ENCODE results near the gene NLRP1.
"Not testable (repeated sequence)": the region's sequence is repeated elsewhere in the genome, so short reads cannot be mapped to it uniquely, and the experiment has no call there.

Gene NLRP1

DNA sequence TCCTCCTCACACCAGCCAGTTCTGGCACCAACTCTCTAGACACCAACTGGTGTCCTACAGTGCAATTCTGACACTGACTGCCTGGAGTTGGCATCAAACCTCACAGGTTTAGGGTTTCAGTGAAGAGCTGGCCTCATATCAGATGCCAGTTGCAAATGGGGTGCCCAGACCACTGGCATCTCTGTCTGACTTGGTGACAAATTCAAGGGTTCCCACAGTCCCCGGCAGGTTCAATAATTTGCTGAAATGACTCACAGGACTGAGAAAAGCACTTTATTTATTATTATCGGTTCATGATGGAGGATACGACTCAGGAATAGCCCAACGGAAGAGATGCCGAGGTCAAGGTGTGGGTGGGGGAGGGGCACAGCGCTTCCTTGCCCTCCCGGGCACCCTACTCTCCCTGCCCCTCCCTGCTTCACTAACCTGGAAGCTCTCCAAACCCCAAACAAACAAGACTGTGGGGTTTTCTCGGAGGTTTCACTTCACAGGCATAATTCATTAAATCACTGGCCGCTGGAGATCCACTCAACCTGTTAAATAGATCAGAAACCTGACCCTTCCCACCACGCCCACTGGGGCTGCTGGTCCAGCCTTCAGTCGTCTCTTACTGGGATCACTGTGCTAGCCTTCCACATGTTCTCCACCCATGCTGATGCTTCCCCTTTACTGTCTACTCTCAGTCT lies 1.7 kb upstream of the NLRP1 start:
- Histone ChIP-seq H3K4me1 (ENCODE audit: control insufficient read depth in 1 of 2, insufficient read depth in 2 of 2, low read length in 2 of 2) (peaks cover 12 to 18% of the 10 kb centered on the region in 2 donors), H3K27me3 (ENCODE audit: low read depth, low read length) (no peaks in the 10 kb centered on the region), H3K4me3 (ENCODE audit: low read depth in 1 of 2, low read length in 2 of 2) (no peak overlapping the region), H3K9me3 (ENCODE audit: control insufficient read depth in 1 of 2, low read length in 2 of 2) (no peaks in the 10 kb centered on the region), H3K27ac (ENCODE audit: low read length) (no peak overlapping the region), H3K36me3 (ENCODE audit: control insufficient read depth in 1 of 2, insufficient read depth in 2 of 2, low read length in 2 of 2) (no peaks in the 10 kb centered on the region)

DNA sequence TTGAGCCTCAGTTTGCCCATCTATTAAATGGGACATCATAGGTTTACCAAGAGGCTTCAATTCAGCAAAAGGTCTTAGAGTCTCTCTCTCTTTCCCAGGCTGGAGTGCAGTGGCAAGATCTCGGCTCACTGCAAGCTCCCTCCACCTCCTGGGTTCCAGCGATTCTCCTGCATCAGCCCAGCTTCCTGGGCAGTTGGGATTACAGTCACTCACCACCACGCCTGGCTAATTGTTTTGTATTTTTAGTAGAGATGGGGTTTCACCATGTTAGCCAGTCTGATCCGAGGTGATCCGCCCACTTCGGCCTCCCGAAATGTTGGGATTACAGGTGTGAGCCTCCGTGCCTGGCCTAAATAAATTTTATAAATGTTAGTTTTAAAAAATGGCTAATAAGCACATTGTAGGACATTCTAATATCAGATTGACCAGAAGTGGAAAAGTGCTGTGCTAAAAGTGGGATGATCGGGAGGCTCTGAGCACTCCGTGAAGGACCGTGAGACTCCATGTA lies 1.0 kb upstream of the NLRP1 start:
- H3K36me3 ChIP-seq (ENCODE audit: control insufficient read depth in 1 of 2, insufficient read depth in 2 of 2, low read length in 2 of 2) = no peaks in the 10 kb centered on the region
- H3K27me3 ChIP-seq (ENCODE audit: low read depth, low read length) = no peaks in the 10 kb centered on the region
- H3K27ac ChIP-seq (ENCODE audit: low read length) = peak overlapping the region; percentile 91
- no peaks in the 10 kb centered on the region for H3K9me3 ChIP-seq (ENCODE audit: control insufficient read depth in 1 of 2, low read length in 2 of 2)
- peaks cover 12 to 18% of the 10 kb centered on the region in 2 donors for H3K4me1 ChIP-seq (ENCODE audit: control insufficient read depth in 1 of 2, insufficient read depth in 2 of 2, low read length in 2 of 2)
- no peak overlapping the region for H3K4me3 ChIP-seq (ENCODE audit: low read depth in 1 of 2, low read length in 2 of 2)

DNA sequence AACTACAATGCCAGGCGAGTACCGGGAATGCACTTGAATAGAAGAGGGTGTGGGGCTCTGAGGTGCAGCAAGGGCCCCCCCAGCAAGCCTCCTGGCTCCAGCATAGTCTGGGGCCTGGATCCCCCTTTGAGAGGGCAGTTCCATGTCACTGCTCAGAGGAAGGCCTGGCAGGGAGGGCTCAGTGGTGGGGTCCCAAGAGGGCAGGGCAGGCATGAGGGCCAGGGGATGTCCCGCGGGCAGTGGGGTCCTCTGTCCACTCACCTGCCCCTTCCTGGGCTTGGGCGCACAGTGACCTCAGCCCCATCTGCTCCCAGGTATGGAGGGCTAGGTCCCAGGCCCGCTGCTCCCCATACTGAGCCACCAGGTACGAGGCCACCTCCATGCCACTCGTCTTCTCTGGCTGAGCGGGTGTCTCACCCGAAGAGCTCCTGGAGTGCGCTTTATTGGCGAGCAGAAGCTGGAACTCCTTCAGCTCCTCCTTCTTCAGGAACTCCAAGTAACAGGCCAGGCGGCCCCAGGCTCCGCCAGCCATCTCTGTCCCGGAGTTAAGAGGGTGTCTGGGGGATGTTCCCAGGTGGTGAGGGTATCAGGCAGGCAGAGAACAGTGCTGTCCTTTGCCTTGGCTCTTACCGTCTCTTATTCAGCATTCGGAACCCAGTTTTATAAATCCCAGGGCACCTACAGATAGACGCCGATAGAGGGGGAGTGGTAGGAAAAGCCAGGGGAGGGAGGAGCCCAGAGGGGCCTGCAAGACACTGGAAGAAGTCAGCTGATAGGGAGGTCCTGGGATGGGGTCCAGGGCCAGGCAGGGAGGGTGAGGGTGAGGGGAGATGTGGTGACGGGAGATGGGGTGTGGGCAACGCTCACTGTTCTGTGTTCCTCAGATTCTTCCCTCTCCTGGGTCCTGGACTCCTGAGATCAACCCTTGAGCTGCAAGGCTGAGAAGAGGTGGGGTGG lies 605 bp downstream of the NLRP1 start:
- H3K4me1 ChIP-seq (ENCODE audit: control insufficient read depth in 1 of 2, insufficient read depth in 2 of 2, low read length in 2 of 2) = peaks cover 12 to 18% of the 10 kb centered on the region in 2 donors
- H3K27ac ChIP-seq (ENCODE audit: low read length) = peak overlapping the region; percentile 91
- peak overlapping the region; percentile 59 to 66 for H3K4me3 ChIP-seq (ENCODE audit: low read depth in 1 of 2, low read length in 2 of 2)
- no peaks in the 10 kb centered on the region for H3K27me3 ChIP-seq (ENCODE audit: low read depth, low read length)
- no peaks in the 10 kb centered on the region for H3K9me3 ChIP-seq (ENCODE audit: control insufficient read depth in 1 of 2, low read length in 2 of 2)
- H3K36me3 ChIP-seq (ENCODE audit: control insufficient read depth in 1 of 2, insufficient read depth in 2 of 2, low read length in 2 of 2) = no peaks in the 10 kb centered on the region

DNA sequence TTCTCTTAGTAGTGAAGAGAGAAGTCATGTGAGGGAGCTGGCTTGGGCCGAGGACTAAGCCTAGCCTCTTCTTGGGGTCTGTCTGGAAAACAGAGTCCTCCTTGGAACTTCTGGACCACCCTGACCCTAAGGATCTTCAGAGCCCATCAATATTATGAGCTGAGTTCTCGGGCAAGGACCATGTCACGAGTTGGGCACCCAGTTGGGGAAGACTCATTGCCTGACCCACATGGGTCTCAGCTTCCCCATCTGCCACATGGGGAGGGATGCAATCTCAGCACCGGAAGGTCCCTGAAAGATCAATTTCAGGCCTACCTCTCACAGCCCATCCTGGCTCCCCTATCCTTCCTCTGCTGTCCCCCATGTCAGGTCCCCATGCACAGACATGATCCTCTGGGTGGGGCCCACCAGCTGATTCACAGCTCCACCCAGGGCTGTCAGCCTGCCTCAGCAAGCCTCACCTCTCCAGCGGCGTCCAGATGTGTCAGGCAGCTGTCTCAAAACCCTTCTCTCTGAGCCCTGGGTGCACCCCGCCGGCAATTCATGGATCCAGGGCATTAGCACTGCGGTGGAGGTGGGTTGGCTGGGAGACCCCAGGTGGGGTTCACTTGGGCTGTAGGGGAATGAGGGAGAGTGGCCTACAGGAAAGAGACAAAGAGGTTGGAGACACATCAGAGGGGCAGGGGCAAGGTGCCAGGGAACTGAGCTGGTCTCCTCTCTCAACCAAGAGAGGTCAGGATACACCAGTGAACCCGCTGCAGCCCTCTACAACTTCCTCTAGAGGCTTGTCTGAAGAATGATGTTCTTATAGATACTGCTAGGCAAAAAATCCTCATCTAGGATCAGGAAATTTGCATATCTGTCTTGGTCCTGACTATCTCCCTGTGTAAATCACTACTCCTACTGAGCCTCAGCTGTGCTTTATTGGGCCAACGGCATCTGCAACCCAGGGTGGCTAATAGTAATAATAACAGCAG lies 1.8 kb downstream of the NLRP1 start:
- Histone ChIP-seq H3K4me3 (ENCODE audit: low read depth in 1 of 2, low read length in 2 of 2) (peak overlapping the region in 1 of 2 donors; percentile 59), H3K36me3 (ENCODE audit: control insufficient read depth in 1 of 2, insufficient read depth in 2 of 2, low read length in 2 of 2) (no peaks in the 10 kb centered on the region), H3K27ac (ENCODE audit: low read length) (no peak overlapping the region)

DNA sequence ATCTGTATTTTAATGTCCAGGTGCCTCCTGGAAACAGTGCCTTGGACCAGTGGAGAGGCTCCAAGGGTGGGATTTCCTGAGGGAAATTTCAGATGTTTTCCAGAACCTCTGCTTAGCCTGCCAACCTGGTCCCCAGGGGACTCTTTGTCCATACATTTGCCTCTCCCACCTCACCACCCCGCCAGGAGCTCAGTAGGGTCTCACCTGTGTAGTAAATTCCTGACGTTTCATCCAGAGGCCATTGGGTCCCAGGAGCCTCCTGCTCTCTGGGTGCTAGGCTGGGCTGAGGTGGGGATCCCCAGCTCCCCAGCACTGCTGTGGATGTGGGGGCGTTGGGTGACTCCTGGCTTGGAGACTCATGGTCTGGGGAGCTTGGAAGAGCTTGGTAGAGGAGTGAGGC lies 2.7 kb downstream of the NLRP1 start:
- no peaks in the 10 kb centered on the region for H3K9me3 ChIP-seq (ENCODE audit: control insufficient read depth in 1 of 2, low read length in 2 of 2)
- no peaks in the 10 kb centered on the region for H3K27me3 ChIP-seq (ENCODE audit: low read depth, low read length)
- no peak overlapping the region for H3K27ac ChIP-seq (ENCODE audit: low read length)
- no peaks in the 10 kb centered on the region for H3K36me3 ChIP-seq (ENCODE audit: control insufficient read depth in 1 of 2, insufficient read depth in 2 of 2, low read length in 2 of 2)
- no peak overlapping the region for H3K4me3 ChIP-seq (ENCODE audit: low read depth in 1 of 2, low read length in 2 of 2)
- H3K4me1 ChIP-seq (ENCODE audit: control insufficient read depth in 1 of 2, insufficient read depth in 2 of 2, low read length in 2 of 2) = peaks cover 12 to 18% of the 10 kb centered on the region in 2 donors

More for the DNA sequence above, 1.8 kb downstream of the NLRP1 start:
- no peaks in the 10 kb centered on the region for H3K9me3 ChIP-seq (ENCODE audit: control insufficient read depth in 1 of 2, low read length in 2 of 2)
- no peaks in the 10 kb centered on the region for H3K27me3 ChIP-seq (ENCODE audit: low read depth, low read length)
- peaks cover 12 to 18% of the 10 kb centered on the region in 2 donors for H3K4me1 ChIP-seq (ENCODE audit: control insufficient read depth in 1 of 2, insufficient read depth in 2 of 2, low read length in 2 of 2)

DNA sequence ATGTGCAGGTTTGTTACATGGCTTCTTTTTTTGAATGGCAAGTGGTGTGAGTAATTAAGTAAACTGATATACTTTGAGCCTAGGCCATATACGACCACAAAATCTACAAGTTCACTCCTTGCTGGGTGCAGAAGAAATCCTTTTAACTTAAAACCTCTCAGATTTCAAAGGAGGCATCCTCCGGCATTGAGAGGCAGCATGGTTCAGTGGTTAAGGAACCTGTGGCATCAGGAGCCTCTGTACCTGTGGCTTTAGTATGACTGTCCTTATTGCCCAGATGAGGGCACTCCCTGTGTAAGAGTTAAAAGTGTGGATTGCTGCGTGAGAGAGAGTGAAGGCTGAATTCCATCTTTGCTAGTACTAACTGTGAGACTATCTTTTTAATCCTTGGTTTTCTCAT lies 3.3 kb downstream of the NLRP1 start:
- Histone ChIP-seq H3K27ac (ENCODE audit: low read length) (no peak overlapping the region), H3K4me3 (ENCODE audit: low read depth in 1 of 2, low read length in 2 of 2) (no peak overlapping the region), H3K4me1 (ENCODE audit: control insufficient read depth in 1 of 2, insufficient read depth in 2 of 2, low read length in 2 of 2) (peaks cover 10 to 18% of the 10 kb centered on the region in 2 donors), H3K9me3 (ENCODE audit: control insufficient read depth in 1 of 2, low read length in 2 of 2) (no peaks in the 10 kb centered on the region), H3K36me3 (ENCODE audit: control insufficient read depth in 1 of 2, insufficient read depth in 2 of 2, low read length in 2 of 2) (no peaks in the 10 kb centered on the region), H3K27me3 (ENCODE audit: low read depth, low read length) (no peaks in the 10 kb centered on the region)

DNA sequence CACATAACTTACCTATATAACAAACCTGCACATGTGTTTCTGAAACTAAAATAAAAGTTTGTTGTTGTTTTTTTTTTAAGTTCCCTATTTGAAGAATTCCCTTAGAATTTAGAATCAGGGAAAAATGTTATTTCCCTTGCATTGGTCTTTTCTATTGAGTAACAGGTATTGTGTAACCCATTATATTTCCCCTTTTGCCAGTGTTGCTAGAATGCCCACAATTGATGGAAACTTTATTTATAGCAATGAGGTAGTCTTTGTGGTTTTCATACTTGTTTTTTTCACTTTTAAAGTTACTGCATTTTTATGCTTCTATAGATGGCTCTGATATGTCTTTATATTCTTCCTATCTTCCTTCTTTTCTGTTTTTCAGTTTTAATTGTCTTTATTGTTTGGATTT lies 3.9 kb downstream of the NLRP1 start:
- no peaks in the 10 kb centered on the region for H3K27me3 ChIP-seq (ENCODE audit: low read depth, low read length)
- no peak overlapping the region for H3K27ac ChIP-seq (ENCODE audit: low read length)
- H3K4me3 ChIP-seq (ENCODE audit: low read depth in 1 of 2, low read length in 2 of 2) = no peak overlapping the region
- no peaks in the 10 kb centered on the region for H3K36me3 ChIP-seq (ENCODE audit: control insufficient read depth in 1 of 2, insufficient read depth in 2 of 2, low read length in 2 of 2)
- H3K4me1 ChIP-seq (ENCODE audit: control insufficient read depth in 1 of 2, insufficient read depth in 2 of 2, low read length in 2 of 2) = peaks cover 8 to 18% of the 10 kb centered on the region in 2 donors
- H3K9me3 ChIP-seq (ENCODE audit: control insufficient read depth in 1 of 2, low read length in 2 of 2) = no peaks in the 10 kb centered on the region

DNA sequence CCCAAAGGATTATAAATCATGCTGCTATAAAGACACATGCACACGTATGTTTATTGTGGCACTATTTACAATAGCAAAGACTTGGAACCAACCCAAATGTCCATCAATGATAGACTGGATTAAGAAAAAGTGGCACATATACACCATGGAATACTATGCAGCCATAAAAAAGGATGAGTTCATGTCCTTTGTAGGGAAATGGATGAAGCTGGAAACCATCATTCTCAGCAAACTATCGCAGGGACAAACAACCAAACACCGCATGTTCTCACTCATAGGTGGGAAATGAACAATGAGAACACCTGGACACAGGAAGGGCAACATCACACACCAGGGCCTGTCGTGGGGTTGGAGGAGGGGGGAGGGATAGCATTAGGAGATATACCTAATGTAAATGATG lies 5.5 kb downstream of the NLRP1 start:
- peaks cover 0 to 10% of the 10 kb centered on the region in 2 donors for H3K4me1 ChIP-seq (ENCODE audit: control insufficient read depth in 1 of 2, insufficient read depth in 2 of 2, low read length in 2 of 2)
- H3K36me3 ChIP-seq (ENCODE audit: control insufficient read depth in 1 of 2, insufficient read depth in 2 of 2, low read length in 2 of 2); H3K4me3 ChIP-seq (ENCODE audit: low read depth in 1 of 2, low read length in 2 of 2); H3K9me3 ChIP-seq (ENCODE audit: control insufficient read depth in 1 of 2, low read length in 2 of 2); H3K27ac ChIP-seq (ENCODE audit: low read length); H3K27me3 ChIP-seq (ENCODE audit: low read depth, low read length): not testable (repeated sequence)

DNA sequence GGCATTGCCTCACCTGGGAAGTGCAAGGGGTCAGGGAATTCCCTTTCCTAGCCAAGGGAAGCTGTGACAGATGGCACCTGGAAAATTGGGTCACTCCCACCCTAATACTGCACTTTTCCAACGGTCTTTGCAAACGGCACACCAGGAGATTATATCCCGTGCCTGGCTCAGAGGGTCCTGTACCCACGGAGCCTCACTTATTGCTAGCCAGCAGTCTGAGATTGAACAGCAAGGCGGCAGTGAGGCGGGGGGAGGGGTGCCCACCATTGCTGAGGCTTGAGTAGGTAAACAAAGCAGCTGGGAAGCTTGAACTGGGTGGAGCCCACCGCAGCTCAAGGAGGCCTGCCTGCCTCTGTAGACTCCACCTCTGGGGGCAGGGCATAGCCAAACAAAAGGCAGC lies 11.3 kb downstream of the NLRP1 start:
- not testable (repeated sequence) for H3K4me3 ChIP-seq (ENCODE audit: low read depth in 1 of 2, low read length in 2 of 2); H3K27me3 ChIP-seq (ENCODE audit: low read depth, low read length); H3K4me1 ChIP-seq (ENCODE audit: control insufficient read depth in 1 of 2, insufficient read depth in 2 of 2, low read length in 2 of 2); H3K36me3 ChIP-seq (ENCODE audit: control insufficient read depth in 1 of 2, insufficient read depth in 2 of 2, low read length in 2 of 2); H3K9me3 ChIP-seq (ENCODE audit: control insufficient read depth in 1 of 2, low read length in 2 of 2); H3K27ac ChIP-seq (ENCODE audit: low read length)

DNA sequence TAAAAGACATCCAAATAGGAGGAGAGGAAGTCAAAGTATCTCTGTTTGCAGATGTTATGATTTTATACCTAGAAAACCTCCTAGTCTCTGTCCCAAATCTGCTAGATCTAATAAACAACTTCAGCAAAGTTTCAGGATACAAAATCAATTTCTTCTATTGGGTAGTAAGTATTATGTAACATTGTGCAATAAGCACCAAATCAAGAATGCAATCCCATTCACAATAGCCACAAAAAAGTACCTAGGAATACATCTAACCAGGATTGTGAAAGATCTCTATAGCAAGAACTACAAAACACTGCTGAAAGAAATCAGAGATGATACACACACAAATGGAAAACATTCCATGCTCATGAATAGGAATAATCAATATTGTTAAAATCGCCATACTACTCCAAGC lies 13.0 kb downstream of the NLRP1 start:
- no peaks in the 10 kb centered on the region for H3K36me3 ChIP-seq (ENCODE audit: control insufficient read depth in 1 of 2, insufficient read depth in 2 of 2, low read length in 2 of 2)
- H3K4me3 ChIP-seq (ENCODE audit: low read depth in 1 of 2, low read length in 2 of 2) = no peak overlapping the region
- H3K27me3 ChIP-seq (ENCODE audit: low read depth, low read length) = no peaks in the 10 kb centered on the region
- H3K27ac ChIP-seq (ENCODE audit: low read length) = no peak overlapping the region
- peaks cover 0 to 6% of the 10 kb centered on the region in 2 donors for H3K9me3 ChIP-seq (ENCODE audit: control insufficient read depth in 1 of 2, low read length in 2 of 2)
- no peaks in the 10 kb centered on the region for H3K4me1 ChIP-seq (ENCODE audit: control insufficient read depth in 1 of 2, insufficient read depth in 2 of 2, low read length in 2 of 2)

Measured in muscle layer of duodenum (tissue), 2 donors.